PC-3 (cell line): ENCODE results near the gene RPS16.

ENCODE experiments used
- CTCF ChIP-seq: fragments of 300-600 bp; sonication (generic); conservative IDR thresholded peaks from 2 replicates; pipeline ENCODE4 v1.5.1; 2017; ENCODE audit warnings: antibody characterized with exemption, low read depth, mild to moderate bottlenecking, low read length
- EZH2 ChIP-seq: fragments of 300-600 bp; sonication (generic); IDR thresholded peaks from one replicate; pipeline ENCODE4 v1.6.1; 2017; ENCODE audit warnings: antibody characterized with exemption, mild to moderate bottlenecking, low read length; ENCODE audit not compliant: unreplicated experiment
- EZH2phosphoT487 ChIP-seq: fragments of 300-600 bp; sonication (generic); IDR thresholded peaks from 2 replicates; pipeline ENCODE4 v1.6.1; 2018; ENCODE audit warnings: mild to moderate bottlenecking, antibody characterized with exemption, low read length, borderline replicate concordance

- TF ChIP-seq CTCF (no peak), EZH2 (no peak), EZH2phosphoT487 (no peak)
Observed at GRCh38 chr19:39415111-39416046, 20.4 kb downstream of the RPS16 start.
